GM19099 (cell line): ENCODE measurements around the gene CSRNP3.

Experiments
- POLR2A ChIP-seq: IDR thresholded peaks from 3 replicates; pipeline ENCODE4 v1.6.1; 2011; ENCODE audit warnings: low read depth; ENCODE audit not compliant: insufficient read length; ENCODE audit errors: extremely low read depth

The CSRNP3 gene

DNA sequence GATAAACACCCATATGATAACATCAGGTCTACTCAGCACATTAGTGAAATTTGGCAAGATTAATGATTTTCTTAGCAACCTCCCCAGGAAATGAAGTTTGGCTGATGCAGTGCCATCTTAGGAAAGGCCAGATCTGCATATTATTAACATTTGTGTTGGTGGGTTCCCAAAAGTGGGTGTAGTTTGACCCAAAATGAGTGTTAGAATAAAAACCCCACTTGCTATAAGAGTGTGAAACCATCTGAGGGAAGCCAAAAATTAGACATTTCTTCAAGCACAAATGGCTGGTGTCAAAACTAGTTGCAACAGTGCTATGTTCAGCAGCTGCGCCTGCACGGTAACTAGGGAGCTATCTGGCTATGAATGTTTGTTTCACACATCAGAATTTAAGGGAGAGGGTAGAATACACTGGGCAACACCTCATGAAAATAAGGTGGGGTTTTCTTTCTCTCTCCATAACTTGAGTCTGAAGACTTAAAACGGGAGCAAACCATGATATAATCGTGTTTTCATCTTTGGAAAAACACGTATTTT is 15.9 kb upstream of the CSRNP3 start:
- TF ChIP-seq POLR2A = no peak

DNA sequence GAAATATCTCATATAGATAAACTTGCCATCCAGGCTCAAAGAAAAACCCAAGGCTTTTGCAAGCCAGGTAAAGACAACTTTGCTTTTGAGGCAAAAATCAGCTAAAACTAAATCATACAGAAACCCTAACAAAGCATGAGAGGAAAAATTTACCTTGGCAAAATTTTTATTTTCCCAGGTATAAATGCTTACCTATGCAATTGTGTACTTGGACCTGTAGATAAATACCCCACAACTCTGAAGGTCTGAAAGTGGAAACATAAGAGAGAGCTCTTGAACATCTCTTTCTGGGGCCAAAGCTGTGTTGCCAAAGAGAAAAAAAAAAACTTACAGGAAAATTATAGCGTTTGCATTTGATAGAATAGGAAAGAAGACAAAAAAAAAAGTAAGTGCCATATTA is 14.6 kb upstream of the CSRNP3 start:
- TF ChIP-seq POLR2A = no peak

DNA sequence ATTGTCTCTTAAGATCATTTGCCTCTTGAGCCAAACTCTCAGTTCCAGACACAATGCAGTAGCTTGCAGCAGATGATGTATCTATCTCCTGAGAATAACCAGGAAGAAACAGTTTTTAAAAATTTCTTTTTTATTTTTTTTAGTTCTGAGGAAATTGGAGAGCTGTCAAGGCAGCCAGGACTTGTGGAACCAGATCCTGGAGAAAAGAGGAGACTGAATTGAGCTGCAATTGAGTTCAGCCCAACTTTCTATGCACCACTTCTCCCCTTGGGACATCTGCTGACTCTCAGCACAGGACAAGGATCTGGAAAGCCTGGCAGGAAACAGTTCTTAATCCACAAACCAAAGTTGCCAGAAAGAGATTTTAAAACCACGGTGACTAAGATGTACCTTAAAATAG is 13.5 kb upstream of the CSRNP3 start:
- no peak for TF ChIP-seq POLR2A

DNA sequence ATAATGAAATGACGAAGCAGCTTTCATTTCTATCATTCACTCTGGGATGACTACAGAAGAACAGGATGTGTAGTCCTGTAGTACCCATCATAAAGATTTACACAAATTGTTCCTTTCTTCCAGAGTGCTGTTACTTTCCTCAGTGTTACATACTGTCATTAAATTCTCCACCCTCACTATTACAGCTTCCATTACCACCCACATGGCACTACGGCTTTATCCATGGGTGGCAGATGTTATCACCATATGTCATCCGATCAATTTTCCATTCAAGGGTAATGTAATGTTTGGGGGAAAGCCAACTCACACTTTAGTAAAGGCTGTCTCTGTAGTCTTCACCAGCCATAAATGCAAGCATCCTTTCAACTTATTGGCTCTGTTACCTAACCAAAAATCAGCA is 7.1 kb upstream of the CSRNP3 start:
- no peak for TF ChIP-seq POLR2A

DNA sequence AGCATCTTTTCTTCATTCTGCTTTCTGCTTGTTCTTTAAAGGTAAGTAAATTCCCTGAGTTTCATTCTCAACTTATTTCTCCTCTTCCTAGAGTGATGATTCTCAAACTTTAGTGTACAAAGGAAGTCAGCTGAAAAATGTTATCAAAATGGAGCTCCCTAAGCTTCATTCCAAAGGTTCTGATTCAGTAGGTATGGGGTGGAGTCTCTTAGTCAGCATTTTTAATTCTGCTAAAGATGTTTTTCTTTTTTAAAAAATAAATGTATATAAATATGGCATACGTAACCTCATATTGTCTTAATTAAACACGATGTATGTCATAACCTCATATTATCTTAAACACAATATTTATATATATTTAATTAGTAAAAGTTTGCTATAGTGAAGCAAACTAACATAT is 3.1 kb upstream of the CSRNP3 start:
- TF ChIP-seq POLR2A = no peak

GRCh38 chr2:165467921-165468320 is 1.6 kb upstream of the CSRNP3 start:
- TF ChIP-seq POLR2A = no peak

DNA sequence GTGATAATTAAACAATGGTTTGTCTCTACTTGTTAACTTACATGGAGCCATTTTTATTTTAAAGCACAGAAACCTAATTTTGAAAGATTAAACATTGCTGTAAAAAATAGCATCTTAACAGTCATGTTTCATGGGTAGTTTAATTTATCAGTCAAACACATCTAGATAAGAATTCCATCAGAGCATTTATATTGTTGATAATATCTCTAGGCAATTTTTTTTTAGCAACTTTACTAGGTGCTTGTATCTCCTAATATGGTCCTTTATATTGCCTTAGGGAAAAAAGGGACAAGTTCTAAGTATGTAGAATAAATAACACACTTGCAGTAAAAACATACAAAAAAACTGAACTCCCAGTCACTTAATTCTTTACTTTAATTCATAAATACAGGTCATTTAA is 863 bp downstream of the CSRNP3 start:
- TF ChIP-seq POLR2A = no peak

DNA sequence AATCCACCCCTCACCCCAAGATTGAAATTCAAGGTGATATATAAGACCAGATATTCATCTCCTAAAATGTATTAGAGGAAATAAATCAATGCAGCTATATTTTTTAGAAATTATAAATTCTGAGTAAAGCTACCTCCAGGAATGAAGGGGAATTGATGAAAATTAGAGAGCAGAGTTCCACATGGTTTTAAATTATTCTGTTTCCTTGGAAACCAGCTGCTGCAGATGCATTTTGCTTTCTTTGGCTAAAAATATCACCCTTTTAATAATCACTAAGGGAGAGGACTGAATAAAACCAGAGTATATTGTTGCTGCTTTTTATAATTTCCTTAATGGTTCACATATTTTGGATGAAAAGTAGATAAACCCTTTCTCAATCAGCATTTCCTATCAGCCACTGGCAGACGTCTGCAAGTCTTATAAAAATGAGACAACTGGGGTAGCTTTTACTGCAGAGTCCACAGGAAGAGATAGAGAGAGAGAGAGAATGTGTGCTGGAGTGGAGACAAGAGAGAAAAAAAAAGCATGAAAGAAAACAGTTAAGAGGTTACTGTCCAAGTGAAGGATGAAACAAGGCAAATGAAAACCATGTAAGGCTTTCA is 2.0 kb downstream of the CSRNP3 start:
- TF ChIP-seq POLR2A = no peak

DNA sequence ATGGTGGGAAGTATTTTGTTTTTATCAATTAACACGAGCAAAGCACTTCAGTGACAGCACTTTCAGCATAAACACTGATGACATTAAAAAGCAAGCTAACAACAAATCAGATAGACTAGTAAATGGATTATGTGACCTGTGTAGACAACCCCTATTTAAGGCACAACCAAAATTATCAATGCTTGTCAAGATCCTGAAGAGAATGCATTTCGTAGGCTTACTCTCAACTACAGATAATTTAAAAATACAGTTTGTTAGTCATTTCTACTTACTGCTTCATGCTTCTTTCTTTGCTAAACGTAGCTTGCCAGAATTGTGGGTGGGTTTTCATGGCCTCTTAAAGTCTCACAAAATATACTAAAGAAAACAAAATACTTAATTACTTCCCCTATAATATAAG is 3.4 kb downstream of the CSRNP3 start:
- no peak for TF ChIP-seq POLR2A

GRCh38 chr2:165474619-165475276 is 5.2 kb downstream of the CSRNP3 start:
- TF ChIP-seq POLR2A = no peak

DNA sequence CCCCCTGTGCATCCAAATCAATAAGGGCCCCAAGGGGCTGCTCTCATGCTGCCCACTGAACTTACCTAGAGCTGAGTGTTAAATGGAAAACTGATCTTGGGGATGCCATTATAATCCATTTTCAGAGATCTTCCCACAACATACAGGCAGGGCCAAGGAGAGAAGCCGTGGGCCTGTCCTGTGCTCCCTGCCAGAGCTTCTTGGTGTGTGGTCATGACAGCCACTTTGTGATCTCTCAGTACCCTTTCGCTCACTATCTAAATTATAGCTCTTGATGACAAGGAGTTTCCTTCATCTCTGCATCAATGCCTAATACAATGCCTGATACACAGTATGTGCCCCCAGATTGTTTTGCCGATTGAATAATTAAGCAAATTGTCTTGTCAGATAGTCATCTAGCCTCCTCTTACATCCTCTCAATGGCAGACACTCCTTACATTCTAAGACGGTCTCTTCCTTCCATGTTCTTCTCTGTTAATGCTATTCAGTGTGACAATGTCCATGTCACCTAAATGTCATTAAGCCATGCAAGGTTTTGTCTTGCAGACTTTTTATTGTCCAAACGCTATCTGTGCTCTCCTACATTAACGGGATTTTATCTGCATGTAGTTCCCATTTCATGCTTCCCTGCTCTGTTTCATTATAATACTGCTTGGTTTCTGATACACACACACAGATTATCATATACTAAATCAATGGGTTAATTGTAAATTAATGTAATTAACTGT is 5.9 kb downstream of the CSRNP3 start:
- no peak for TF ChIP-seq POLR2A

DNA sequence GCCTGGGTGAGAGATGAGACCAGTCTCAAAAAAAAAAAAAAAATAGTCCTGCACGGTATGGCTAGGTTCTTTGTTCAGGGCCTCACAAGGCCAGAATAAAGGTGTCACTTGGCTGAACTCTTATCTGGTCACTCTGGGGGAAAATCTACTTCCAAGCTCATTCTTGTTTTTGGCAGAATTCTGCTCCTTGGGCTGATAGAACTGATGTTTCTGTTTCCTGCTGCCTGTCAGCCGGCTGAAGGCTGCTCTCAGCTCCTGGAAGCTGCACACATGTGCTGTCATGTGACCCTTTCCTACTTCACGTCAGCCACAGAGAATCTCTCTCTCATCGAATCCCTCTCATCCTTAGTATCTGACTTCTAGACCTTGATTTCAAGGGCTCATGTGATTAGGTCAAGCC is 10.4 kb downstream of the CSRNP3 start:
- no peak for TF ChIP-seq POLR2A

DNA sequence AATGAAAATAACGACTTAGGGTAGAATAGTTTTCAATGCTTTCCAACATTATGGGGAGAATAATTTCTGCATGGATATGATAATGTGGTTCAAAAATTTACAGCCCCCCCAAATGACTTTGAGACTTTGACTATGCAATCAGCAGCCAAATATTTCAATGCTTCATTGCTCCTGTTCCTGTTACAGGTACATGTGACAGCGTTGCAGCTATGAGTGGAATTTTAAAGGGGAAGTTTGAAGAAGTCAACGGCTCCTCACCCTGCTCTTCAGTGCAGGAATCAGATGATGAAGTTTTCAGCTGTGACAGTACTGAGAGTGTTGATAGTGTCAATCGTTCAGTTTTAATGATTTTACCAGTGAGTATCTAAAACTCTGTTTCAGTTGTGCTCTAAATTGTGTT is 25.1 kb downstream of the CSRNP3 start:
- no peak for TF ChIP-seq POLR2A

- no peak for TF ChIP-seq POLR2A
Measured at GRCh38 chr2:165497659-165498317, 28.3 kb downstream of the CSRNP3 start.

DNA sequence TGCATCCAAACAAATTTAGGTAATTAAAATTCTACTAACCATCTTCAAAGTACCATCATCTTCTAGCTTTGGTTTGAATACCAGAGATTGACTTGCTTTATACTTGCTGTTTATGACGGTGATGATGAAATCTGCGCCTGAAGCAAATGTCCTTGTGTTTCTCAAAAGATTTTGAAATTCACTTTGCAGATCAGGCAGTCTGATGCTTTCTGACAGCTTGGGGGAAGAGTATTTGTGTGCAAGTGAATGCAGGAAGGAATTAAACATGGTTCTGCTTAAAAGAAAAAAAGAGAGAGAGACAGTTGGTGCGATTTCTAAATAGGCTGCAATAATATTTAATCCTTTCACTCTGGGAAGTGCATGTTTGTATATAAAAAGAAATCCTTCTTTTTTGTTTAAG is 29.6 kb downstream of the CSRNP3 start:
- no peak for TF ChIP-seq POLR2A

DNA sequence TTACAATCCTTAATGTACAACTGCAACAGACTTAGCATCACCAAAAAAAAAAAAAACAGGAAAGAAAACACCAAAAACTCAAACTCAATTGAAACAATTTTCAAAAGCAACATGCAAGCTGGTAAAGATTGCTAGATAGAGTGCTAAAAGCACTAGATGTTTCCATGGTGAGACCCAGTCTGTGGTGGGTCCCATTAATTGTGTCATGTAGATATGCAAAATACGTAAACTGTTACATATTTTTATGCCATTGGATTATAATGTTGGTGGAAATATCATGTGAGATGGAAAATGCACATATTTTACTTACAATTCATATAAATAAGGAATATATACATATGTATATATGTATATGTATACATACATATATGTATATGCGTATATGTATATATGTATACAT is 30.5 kb downstream of the CSRNP3 start:
- TF ChIP-seq POLR2A = no peak

GRCh38 chr2:165500816-165501215 is 31.3 kb downstream of the CSRNP3 start:
- no peak for TF ChIP-seq POLR2A
